ENCODE results near the gene GALM.

GRCh38 chr2:38653380-38653714 lies 12.6 kb upstream of the GALM start:
- TF ChIP-seq, protein P1, sequence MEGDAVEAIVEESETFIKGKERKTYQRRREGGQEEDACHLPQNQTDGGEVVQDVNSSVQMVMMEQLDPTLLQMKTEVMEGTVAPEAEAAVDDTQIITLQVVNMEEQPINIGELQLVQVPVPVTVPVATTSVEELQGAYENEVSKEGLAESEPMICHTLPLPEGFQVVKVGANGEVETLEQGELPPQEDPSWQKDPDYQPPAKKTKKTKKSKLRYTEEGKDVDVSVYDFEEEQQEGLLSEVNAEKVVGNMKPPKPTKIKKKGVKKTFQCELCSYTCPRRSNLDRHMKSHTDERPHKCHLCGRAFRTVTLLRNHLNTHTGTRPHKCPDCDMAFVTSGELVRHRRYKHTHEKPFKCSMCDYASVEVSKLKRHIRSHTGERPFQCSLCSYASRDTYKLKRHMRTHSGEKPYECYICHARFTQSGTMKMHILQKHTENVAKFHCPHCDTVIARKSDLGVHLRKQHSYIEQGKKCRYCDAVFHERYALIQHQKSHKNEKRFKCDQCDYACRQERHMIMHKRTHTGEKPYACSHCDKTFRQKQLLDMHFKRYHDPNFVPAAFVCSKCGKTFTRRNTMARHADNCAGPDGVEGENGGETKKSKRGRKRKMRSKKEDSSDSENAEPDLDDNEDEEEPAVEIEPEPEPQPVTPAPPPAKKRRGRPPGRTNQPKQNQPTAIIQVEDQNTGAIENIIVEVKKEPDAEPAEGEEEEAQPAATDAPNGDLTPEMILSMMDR (IDR thresholded peaks at IDR 0.05; ENCODE audit: low read depth, low read length), result no peak
- no peak for TF ChIP-seq EZH2phosphoT487 (IDR thresholded peaks at IDR 0.05; ENCODE audit: low read depth)

Measured in OCI-LY3 (cell line).